Measurements from ENCODE around the gene TMEM223.

Gene TMEM223

GRCh38 chr11:62786318-62787004 is 5.3 kb downstream of the TMEM223 start:
- peak overlapping the region; percentile 93 for H3K4me3 ChIP-seq (ENCODE audit: control insufficient read depth, low read depth, low read length)
- peak; percentile 90 for TF ChIP-seq CTCF (conservative IDR thresholded peaks at IDR 0.05; ENCODE audit: control insufficient read depth, insufficient read depth, low read depth, low read length)
- DNase-seq (ENCODE audit: low read depth): peak; percentile 68

DNA sequence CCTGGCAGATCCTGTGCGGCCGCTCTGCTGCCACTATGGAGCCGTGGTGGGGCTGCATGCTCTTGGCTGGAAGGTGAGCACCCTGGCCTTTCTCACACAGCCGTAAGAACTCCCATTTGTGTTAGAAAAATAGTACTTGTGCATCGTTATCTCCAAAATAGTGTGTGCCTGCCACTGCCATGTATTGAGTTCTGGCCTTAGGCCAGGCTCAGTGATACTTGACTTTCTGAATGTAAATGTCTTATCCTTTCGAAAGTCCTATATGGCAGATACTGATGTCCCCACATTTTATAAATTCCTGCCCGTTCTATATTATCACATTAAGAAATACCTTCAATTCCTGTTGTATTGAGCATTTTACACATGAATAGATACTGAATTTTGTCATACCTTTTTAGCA is 9.1 kb downstream of the TMEM223 start:
- no peak for DNase-seq (ENCODE audit: low read depth)
- H3K4me3 ChIP-seq (ENCODE audit: control insufficient read depth, low read depth, low read length): no peak overlapping the region
- no peak for TF ChIP-seq CTCF (conservative IDR thresholded peaks at IDR 0.05; ENCODE audit: control insufficient read depth, insufficient read depth, low read depth, low read length)

- no peak for DNase-seq (ENCODE audit: low read depth)
- TF ChIP-seq CTCF (conservative IDR thresholded peaks at IDR 0.05; ENCODE audit: control insufficient read depth, insufficient read depth, low read depth, low read length): no peak
- H3K4me3 ChIP-seq (ENCODE audit: control insufficient read depth, low read depth, low read length): no peak overlapping the region
Observed at GRCh38 chr11:62778441-62778840, 13.4 kb downstream of the TMEM223 start.

- no peak for TF ChIP-seq CTCF (conservative IDR thresholded peaks at IDR 0.05; ENCODE audit: control insufficient read depth, insufficient read depth, low read depth, low read length)
- no peak for DNase-seq (ENCODE audit: low read depth)
- H3K4me3 ChIP-seq (ENCODE audit: control insufficient read depth, low read depth, low read length): no peak overlapping the region
Observed at GRCh38 chr11:62777389-62777788, 14.4 kb downstream of the TMEM223 start.

DNA sequence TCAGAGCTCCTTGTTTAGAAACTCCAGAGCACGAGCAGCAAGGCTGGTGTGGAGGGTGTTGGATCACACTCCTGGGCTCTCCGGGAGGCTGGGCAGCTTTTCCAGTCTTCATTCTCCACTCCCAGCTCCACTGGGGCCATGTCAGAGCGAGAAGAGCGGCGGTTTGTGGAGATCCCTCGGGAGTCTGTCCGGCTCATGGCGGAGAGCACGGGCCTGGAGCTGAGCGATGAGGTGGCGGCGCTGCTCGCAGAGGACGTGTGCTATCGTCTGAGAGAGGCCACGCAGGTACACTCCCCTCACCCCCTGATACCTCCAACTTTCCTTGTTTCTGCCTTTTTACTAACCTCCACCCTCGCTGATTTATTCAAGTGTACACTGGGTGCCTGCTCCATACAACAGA is 16.2 kb downstream of the TMEM223 start:
- H3K4me3 ChIP-seq (ENCODE audit: control insufficient read depth, low read depth, low read length): no peak overlapping the region
- no peak for TF ChIP-seq CTCF (conservative IDR thresholded peaks at IDR 0.05; ENCODE audit: control insufficient read depth, insufficient read depth, low read depth, low read length)
- DNase-seq (ENCODE audit: low read depth): no peak

DNA sequence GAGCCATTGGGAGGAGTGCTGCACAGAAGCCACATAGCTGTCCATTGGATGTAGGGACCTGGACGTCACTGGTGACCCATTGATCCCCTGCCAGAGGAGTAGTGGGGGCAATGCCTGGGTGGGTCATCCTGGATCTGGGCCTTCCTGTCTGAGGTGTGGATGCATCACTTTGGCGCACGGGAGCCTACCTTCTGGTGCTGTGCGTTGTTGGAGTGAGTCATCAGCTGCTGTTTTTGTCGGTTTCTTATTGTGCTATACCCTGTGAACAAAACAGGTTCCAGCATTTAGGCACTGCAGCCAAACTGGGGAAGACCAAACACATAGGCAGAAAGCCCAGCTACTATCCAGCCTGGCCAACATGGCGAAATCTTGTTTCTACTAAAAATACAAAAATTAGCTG is 17.4 kb downstream of the TMEM223 start:
- no peak overlapping the region for H3K4me3 ChIP-seq (ENCODE audit: control insufficient read depth, low read depth, low read length)
- no peak for DNase-seq (ENCODE audit: low read depth)
- TF ChIP-seq CTCF (conservative IDR thresholded peaks at IDR 0.05; ENCODE audit: control insufficient read depth, insufficient read depth, low read depth, low read length): no peak

Data from fibroblast of mammary gland (primary cell).